K562 (cell line): ENCODE results near the gene ZNF672. TPM values are rescaled to one million over a fixed set of nuclear protein-coding genes. Genes with fewer than 3 reads are reported as not detected.

ENCODE experiments used
- CCAR2 ChIP-seq: fragments of 200-400 bp; formaldehyde crosslinking; IDR thresholded peaks from 2 replicates; pipeline ENCODE4 v1.6.1; 2017; ENCODE audit warnings: mild to moderate bottlenecking, low read depth, low read length
- ETV5 ChIP-seq: sonication (generic); formaldehyde crosslinking; IDR thresholded peaks from 2 replicates; pipeline ENCODE4 v1.4.0; 2020; ENCODE audit warnings: low read depth, mild to moderate bottlenecking, missing genetic modification reagents
- GATA2 ChIP-seq: sonication (generic); formaldehyde crosslinking; IDR thresholded peaks from 2 replicates; pipeline ENCODE4 v1.4.0; 2020; ENCODE audit warnings: mild to moderate bottlenecking, missing genetic modification reagents
- HIVEP1 ChIP-seq: fragments of 250-450 bp; sonication (Bioruptor Pico); IDR thresholded peaks from 2 replicates; pipeline ENCODE4 v1.4.0; 2020; ENCODE audit warnings: mild to moderate bottlenecking
- SP2 ChIP-seq: IDR thresholded peaks from 2 replicates; pipeline ENCODE4 v1.6.1; 2011; ENCODE audit warnings: mild to moderate bottlenecking, low read depth, low read length, moderate library complexity; ENCODE audit not compliant: poor library complexity, severe bottlenecking; ENCODE audit errors: extremely low read depth
- TBP ChIP-seq: optimal IDR thresholded peaks from 2 replicates; pipeline ENCODE3; 2011; ENCODE audit warnings: low read depth, low read length, improper control_type of control experiment
- ZBTB8A ChIP-seq: fragments of 450-650 bp; IDR thresholded peaks from 2 replicates; pipeline ENCODE4 v1.6.1; 2018; ENCODE audit warnings: mild to moderate bottlenecking, moderate library complexity; ENCODE audit not compliant: partially characterized antibody
- ZKSCAN8 ChIP-seq: fragments of 200-800 bp; sonication (Bioruptor generic); IDR thresholded peaks from 2 replicates; pipeline ENCODE4 v1.6.1; 2016; ENCODE audit warnings: missing genetic modification characterization, missing compliant biosample characterization
- ZNF146 ChIP-seq: IDR thresholded peaks from one replicate; pipeline ENCODE4 v1.6.1; 2018; ENCODE audit warnings: missing compliant biosample characterization; ENCODE audit not compliant: unreplicated experiment
- ZNF584 ChIP-seq: fragments of 200-800 bp; sonication (Bioruptor generic); IDR thresholded peaks from 2 replicates; pipeline ENCODE4 v1.6.1; 2016; ENCODE audit warnings: low read depth, mild to moderate bottlenecking, missing genetic modification characterization, missing compliant biosample characterization
- polyA plus RNA-seq, 8 experiments: library from polyadenylated mRNA; depleted of rRNA in 4 of 8; stranded (reverse) in 5 of 8; unstranded in 3 of 8; fragments of >200 nt; fragmentation: Nextera tagmentation in 2 of 8; fragmentation: Illumina TruSeq in 1 of 8; extraction: Ambion mirVana in 2 of 8; extraction: Trizol in 1 of 8; gene quantifications; 2 replicates each; pipeline versions ENCODE4 v1.2.1 to v1.2.3, GENCODE V29; 2011 to 2014; ENCODE audit warnings: inconsistent platforms in 1 of 8, missing spikeins in 1 of 8
- total RNA-seq, 7 experiments: library from RNA; depleted of rRNA in 6 of 7; stranded (reverse); fragments of >200 nt in 6 of 7; fragmentation: Illumina TruSeq in 2 of 7; extraction: Trizol in 2 of 7; gene quantifications; 2 replicates each; pipeline versions ENCODE4 v1.2.1 to v1.2.3, GENCODE V29; 2011 to 2021; ENCODE audit warnings: low replicate concordance in 1 of 7
- TF ChIP-seq, protein P1 (sequence below), 2 experiments: IDR thresholded peaks; 2 replicates each; pipeline ENCODE4 v1.6.1; 2012; ENCODE audit warnings: improper control_type of control experiment in 2 of 2, low read depth in 2 of 2, low read length in 2 of 2, borderline replicate concordance in 1 of 2
- TF ChIP-seq, protein P2 (sequence below), 2 experiments: fragments of 450-650 bp in 1 of 2; sonication (generic) in 1 of 2; formaldehyde crosslinking in 1 of 2; IDR thresholded peaks; 2 replicates each; pipeline versions ENCODE4 v1.7.1 to v1.9.0; 2016 to 2022; ENCODE audit warnings: inconsistent platforms in 1 of 2, mild to moderate bottlenecking in 1 of 2, missing genetic modification reagents in 1 of 2
- TF ChIP-seq, protein P3 (sequence below): fragments of 250-450 bp; sonication (Bioruptor Pico); IDR thresholded peaks from 2 replicates; pipeline ENCODE4 v1.6.1; 2021; ENCODE audit warnings: mild to moderate bottlenecking
- TF ChIP-seq, protein P4 (sequence below): fragments of 450-650 bp; conservative IDR thresholded peaks from 2 replicates; pipeline ENCODE4 v1.6.1; 2016; ENCODE audit warnings: missing genetic modification characterization, low read depth, mild to moderate bottlenecking, missing compliant biosample characterization, moderate library complexity

The ZNF672 gene
- total and polyA plus RNA-seq, 9 of the 15 experiments (the other 6 are each of a cell fraction or from before 2014, with no cell fraction given): 1.9 to 57.9 (median 24.1) TPM

DNA sequence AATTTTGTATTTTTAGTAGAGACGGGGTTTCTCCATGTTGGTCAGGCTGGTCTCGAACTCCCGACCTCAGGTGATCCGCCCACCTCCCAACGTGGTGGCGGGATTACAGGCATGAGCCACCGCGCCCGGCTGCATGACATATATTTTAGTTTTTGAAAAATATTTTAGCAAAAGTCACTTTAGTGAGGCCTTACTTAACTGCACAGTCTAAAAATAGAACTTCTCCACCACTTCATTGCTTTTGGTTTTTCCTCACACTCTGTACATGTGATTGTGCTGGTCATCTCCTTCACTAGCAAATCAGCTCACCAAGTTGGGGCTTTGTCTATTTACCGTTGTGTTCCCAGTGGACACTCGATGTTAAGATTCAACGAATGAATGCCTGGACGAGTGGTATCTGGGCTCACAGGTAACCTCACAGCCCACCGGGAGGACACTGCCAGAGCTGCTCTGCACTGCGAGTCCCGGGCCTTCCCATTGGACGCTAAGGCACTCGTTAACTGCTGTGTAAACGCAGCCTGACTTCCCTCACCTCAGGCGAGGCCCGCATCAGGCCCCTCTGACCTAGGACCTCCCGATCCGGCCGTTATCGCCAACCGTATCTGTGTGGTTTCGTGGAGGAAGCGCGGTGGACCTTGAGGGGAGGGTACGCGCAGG is 34.9 kb downstream of the ZNF672 start (continued):
- TF ChIP-seq SP2 (no peak), ZNF146 (CRISPR knock-in tag) (no peak), HIVEP1 (CRISPR knock-in tag) (no peak), ZBTB8A (no peak), ETV5 (CRISPR knock-in tag) (no peak), TBP (no peak), GATA2 (CRISPR knock-in tag) (peak; percentile 78), CCAR2 (no peak), ZNF584 (CRISPR knock-in tag) (no peak), ZKSCAN8 (CRISPR knock-in tag) (no peak)
- TF ChIP-seq, protein P1, sequence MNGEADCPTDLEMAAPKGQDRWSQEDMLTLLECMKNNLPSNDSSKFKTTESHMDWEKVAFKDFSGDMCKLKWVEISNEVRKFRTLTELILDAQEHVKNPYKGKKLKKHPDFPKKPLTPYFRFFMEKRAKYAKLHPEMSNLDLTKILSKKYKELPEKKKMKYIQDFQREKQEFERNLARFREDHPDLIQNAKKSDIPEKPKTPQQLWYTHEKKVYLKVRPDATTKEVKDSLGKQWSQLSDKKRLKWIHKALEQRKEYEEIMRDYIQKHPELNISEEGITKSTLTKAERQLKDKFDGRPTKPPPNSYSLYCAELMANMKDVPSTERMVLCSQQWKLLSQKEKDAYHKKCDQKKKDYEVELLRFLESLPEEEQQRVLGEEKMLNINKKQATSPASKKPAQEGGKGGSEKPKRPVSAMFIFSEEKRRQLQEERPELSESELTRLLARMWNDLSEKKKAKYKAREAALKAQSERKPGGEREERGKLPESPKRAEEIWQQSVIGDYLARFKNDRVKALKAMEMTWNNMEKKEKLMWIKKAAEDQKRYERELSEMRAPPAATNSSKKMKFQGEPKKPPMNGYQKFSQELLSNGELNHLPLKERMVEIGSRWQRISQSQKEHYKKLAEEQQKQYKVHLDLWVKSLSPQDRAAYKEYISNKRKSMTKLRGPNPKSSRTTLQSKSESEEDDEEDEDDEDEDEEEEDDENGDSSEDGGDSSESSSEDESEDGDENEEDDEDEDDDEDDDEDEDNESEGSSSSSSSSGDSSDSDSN (IDR thresholded peaks at IDR 0.05; ENCODE audit: borderline replicate concordance in 1 of 2, low read depth in 2 of 2, low read length in 2 of 2): peak in 1 of 2 experiments; percentile 53; a peak in 1 of 4 replicates
- TF ChIP-seq, protein P2, sequence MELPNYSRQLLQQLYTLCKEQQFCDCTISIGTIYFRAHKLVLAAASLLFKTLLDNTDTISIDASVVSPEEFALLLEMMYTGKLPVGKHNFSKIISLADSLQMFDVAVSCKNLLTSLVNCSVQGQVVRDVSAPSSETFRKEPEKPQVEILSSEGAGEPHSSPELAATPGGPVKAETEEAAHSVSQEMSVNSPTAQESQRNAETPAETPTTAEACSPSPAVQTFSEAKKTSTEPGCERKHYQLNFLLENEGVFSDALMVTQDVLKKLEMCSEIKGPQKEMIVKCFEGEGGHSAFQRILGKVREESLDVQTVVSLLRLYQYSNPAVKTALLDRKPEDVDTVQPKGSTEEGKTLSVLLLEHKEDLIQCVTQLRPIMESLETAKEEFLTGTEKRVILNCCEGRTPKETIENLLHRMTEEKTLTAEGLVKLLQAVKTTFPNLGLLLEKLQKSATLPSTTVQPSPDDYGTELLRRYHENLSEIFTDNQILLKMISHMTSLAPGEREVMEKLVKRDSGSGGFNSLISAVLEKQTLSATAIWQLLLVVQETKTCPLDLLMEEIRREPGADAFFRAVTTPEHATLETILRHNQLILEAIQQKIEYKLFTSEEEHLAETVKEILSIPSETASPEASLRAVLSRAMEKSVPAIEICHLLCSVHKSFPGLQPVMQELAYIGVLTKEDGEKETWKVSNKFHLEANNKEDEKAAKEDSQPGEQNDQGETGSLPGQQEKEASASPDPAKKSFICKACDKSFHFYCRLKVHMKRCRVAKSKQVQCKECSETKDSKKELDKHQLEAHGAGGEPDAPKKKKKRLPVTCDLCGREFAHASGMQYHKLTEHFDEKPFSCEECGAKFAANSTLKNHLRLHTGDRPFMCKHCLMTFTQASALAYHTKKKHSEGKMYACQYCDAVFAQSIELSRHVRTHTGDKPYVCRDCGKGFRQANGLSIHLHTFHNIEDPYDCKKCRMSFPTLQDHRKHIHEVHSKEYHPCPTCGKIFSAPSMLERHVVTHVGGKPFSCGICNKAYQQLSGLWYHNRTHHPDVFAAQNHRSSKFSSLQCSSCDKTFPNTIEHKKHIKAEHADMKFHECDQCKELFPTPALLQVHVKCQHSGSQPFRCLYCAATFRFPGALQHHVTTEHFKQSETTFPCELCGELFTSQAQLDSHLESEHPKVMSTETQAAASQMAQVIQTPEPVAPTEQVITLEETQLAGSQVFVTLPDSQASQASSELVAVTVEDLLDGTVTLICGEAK (IDR thresholded peaks at IDR 0.05): no peak
- TF ChIP-seq, protein P2 (CRISPR knock-in tag; IDR thresholded peaks at IDR 0.05): no peak
- TF ChIP-seq, protein P3, sequence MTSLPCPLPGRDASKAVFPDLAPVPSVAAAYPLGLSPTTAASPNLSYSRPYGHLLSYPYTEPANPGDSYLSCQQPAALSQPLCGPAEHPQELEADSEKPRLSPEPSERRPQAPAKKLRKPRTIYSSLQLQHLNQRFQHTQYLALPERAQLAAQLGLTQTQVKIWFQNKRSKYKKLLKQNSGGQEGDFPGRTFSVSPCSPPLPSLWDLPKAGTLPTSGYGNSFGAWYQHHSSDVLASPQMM: no peak
- TF ChIP-seq, protein P4, sequence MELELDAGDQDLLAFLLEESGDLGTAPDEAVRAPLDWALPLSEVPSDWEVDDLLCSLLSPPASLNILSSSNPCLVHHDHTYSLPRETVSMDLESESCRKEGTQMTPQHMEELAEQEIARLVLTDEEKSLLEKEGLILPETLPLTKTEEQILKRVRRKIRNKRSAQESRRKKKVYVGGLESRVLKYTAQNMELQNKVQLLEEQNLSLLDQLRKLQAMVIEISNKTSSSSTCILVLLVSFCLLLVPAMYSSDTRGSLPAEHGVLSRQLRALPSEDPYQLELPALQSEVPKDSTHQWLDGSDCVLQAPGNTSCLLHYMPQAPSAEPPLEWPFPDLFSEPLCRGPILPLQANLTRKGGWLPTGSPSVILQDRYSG (tag): no peak
